WTC11 (cell line): ENCODE results near the gene FHIT. TPM values are rescaled to one million over a fixed set of nuclear protein-coding genes. Genes with fewer than 3 reads are reported as not detected.

ENCODE experiments used
- ATF2 ChIP-seq: sonication (generic); formaldehyde crosslinking; IDR thresholded peaks from 2 replicates; pipeline ENCODE4 v1.8.1; 2022; ENCODE audit warnings: low read depth, missing genetic modification reagents, borderline replicate concordance
- ATF3 ChIP-seq: sonication (generic); formaldehyde crosslinking; conservative IDR thresholded peaks from 2 replicates; pipeline ENCODE4 v1.8.1; 2022; ENCODE audit warnings: mild to moderate bottlenecking, missing genetic modification reagents
- E2F4 ChIP-seq: sonication (generic); formaldehyde crosslinking; IDR thresholded peaks from 2 replicates; pipeline ENCODE4 v1.8.1; 2022; ENCODE audit warnings: low read depth, mild to moderate bottlenecking, moderate library complexity, missing genetic modification reagents, borderline replicate concordance
- ELF4 ChIP-seq: sonication (generic); formaldehyde crosslinking; IDR thresholded peaks from 2 replicates; pipeline ENCODE4 v1.8.1; 2022; ENCODE audit warnings: low read depth, mild to moderate bottlenecking, moderate library complexity, missing genetic modification reagents
- FOXJ3 ChIP-seq: sonication (generic); formaldehyde crosslinking; IDR thresholded peaks from 2 replicates; pipeline ENCODE4 v1.9.0; 2021; ENCODE audit warnings: missing genetic modification reagents, mild to moderate bottlenecking, borderline replicate concordance
- JAZF1 ChIP-seq: fragments of 250-450 bp; sonication (Bioruptor Pico); IDR thresholded peaks from 2 replicates; pipeline ENCODE4 v1.9.0; 2021; ENCODE audit warnings: moderate library complexity, mild to moderate bottlenecking, inconsistent platforms
- OVOL2 ChIP-seq: fragments of 250-450 bp; sonication (Bioruptor Pico); IDR thresholded peaks from 2 replicates; pipeline ENCODE4 v1.9.0; 2021; ENCODE audit warnings: mild to moderate bottlenecking, borderline replicate concordance
- RELA ChIP-seq: sonication (generic); formaldehyde crosslinking; IDR thresholded peaks from 2 replicates; pipeline ENCODE4 v1.8.1; 2022; ENCODE audit warnings: missing genetic modification reagents, mild to moderate bottlenecking, borderline replicate concordance
- RORB ChIP-seq: fragments of 250-450 bp; sonication (Bioruptor Pico); IDR thresholded peaks from 2 replicates; pipeline ENCODE4 v1.9.0; 2021; ENCODE audit warnings: mild to moderate bottlenecking
- SMAD4 ChIP-seq: sonication (generic); formaldehyde crosslinking; IDR thresholded peaks from 2 replicates; pipeline ENCODE4 v1.8.0; 2022; ENCODE audit warnings: mild to moderate bottlenecking, missing genetic modification reagents
- SP1 ChIP-seq: sonication (generic); formaldehyde crosslinking; conservative IDR thresholded peaks from 2 replicates; pipeline ENCODE4 v1.8.1; 2022; ENCODE audit warnings: missing genetic modification reagents
- ZBTB21 ChIP-seq: sonication (generic); formaldehyde crosslinking; IDR thresholded peaks from 2 replicates; pipeline ENCODE4 v1.8.1; 2023; ENCODE audit warnings: mild to moderate bottlenecking, missing genetic modification reagents, borderline replicate concordance
- ZNF263 ChIP-seq: sonication (generic); formaldehyde crosslinking; IDR thresholded peaks from 2 replicates; pipeline ENCODE4 v1.8.1; 2022; ENCODE audit warnings: low read depth, mild to moderate bottlenecking, moderate library complexity, missing genetic modification reagents
- ZNF425 ChIP-seq: fragments of 250-450 bp; sonication (Bioruptor Pico); conservative IDR thresholded peaks from 2 replicates; pipeline ENCODE4 v1.9.0; 2021; ENCODE audit warnings: mild to moderate bottlenecking
- ZNF512 ChIP-seq: sonication (generic); formaldehyde crosslinking; IDR thresholded peaks from 2 replicates; pipeline ENCODE4 v1.8.1; 2022; ENCODE audit warnings: missing genetic modification reagents, borderline replicate concordance
- total RNA-seq: library from RNA; stranded (reverse); gene quantifications from 3 replicates; pipeline ENCODE4 v1.2.3, GENCODE V29; 2021
- TF ChIP-seq, protein P1 (sequence below): sonication (generic); formaldehyde crosslinking; IDR thresholded peaks from 2 replicates; pipeline ENCODE4 v1.8.0; 2022; ENCODE audit warnings: mild to moderate bottlenecking, missing genetic modification reagents
- TF ChIP-seq, protein P2 (sequence below): sonication (generic); formaldehyde crosslinking; IDR thresholded peaks from 2 replicates; pipeline ENCODE4 v1.8.0; 2022; ENCODE audit warnings: missing genetic modification reagents
- TF ChIP-seq, protein P3 (sequence below): sonication (generic); formaldehyde crosslinking; IDR thresholded peaks from 2 replicates; pipeline ENCODE4 v1.8.0; 2023; ENCODE audit warnings: mild to moderate bottlenecking, missing genetic modification reagents
- TF ChIP-seq, protein P4 (sequence below): sonication (generic); formaldehyde crosslinking; IDR thresholded peaks from 2 replicates; pipeline ENCODE4 v1.8.1; 2023; ENCODE audit warnings: mild to moderate bottlenecking, missing genetic modification reagents, moderate library complexity

The FHIT gene
- total RNA-seq, 1 experiment from 2014 or later, result 2.6 TPM

- TF ChIP-seq, protein P1, sequence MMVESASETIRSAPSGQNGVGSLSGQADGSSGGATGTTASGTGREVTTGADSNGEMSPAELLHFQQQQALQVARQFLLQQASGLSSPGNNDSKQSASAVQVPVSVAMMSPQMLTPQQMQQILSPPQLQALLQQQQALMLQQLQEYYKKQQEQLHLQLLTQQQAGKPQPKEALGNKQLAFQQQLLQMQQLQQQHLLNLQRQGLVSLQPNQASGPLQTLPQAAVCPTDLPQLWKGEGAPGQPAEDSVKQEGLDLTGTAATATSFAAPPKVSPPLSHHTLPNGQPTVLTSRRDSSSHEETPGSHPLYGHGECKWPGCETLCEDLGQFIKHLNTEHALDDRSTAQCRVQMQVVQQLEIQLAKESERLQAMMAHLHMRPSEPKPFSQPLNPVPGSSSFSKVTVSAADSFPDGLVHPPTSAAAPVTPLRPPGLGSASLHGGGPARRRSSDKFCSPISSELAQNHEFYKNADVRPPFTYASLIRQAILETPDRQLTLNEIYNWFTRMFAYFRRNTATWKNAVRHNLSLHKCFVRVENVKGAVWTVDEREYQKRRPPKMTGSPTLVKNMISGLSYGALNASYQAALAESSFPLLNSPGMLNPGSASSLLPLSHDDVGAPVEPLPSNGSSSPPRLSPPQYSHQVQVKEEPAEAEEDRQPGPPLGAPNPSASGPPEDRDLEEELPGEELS (CRISPR knock-in tag), result no peak
- TF ChIP-seq E2F4 (CRISPR knock-in tag) (no peak), SMAD4 (CRISPR knock-in tag) (no peak), ZNF512 (CRISPR knock-in tag) (0 out of 2 replicates have a peak, but pooled peaks have one; percentile 47), OVOL2 (CRISPR knock-in tag) (no peak), ZNF425 (no peak), JAZF1 (CRISPR knock-in tag) (no peak), FOXJ3 (CRISPR knock-in tag) (no peak), ELF4 (CRISPR knock-in tag) (no peak), RELA (CRISPR knock-in tag) (no peak), SP1 (CRISPR knock-in tag) (peak; percentile 96), RORB (no peak), ZBTB21 (CRISPR knock-in tag) (no peak), ZNF263 (no peak), ATF2 (no peak), ATF3 (CRISPR knock-in tag) (no peak)
- TF ChIP-seq, protein P2, sequence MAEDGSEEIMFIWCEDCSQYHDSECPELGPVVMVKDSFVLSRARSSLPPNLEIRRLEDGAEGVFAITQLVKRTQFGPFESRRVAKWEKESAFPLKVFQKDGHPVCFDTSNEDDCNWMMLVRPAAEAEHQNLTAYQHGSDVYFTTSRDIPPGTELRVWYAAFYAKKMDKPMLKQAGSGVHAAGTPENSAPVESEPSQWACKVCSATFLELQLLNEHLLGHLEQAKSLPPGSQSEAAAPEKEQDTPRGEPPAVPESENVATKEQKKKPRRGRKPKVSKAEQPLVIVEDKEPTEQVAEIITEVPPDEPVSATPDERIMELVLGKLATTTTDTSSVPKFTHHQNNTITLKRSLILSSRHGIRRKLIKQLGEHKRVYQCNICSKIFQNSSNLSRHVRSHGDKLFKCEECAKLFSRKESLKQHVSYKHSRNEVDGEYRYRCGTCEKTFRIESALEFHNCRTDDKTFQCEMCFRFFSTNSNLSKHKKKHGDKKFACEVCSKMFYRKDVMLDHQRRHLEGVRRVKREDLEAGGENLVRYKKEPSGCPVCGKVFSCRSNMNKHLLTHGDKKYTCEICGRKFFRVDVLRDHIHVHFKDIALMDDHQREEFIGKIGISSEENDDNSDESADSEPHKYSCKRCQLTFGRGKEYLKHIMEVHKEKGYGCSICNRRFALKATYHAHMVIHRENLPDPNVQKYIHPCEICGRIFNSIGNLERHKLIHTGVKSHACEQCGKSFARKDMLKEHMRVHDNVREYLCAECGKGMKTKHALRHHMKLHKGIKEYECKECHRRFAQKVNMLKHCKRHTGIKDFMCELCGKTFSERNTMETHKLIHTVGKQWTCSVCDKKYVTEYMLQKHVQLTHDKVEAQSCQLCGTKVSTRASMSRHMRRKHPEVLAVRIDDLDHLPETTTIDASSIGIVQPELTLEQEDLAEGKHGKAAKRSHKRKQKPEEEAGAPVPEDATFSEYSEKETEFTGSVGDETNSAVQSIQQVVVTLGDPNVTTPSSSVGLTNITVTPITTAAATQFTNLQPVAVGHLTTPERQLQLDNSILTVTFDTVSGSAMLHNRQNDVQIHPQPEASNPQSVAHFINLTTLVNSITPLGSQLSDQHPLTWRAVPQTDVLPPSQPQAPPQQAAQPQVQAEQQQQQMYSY, result no peak
- TF ChIP-seq, protein P3, sequence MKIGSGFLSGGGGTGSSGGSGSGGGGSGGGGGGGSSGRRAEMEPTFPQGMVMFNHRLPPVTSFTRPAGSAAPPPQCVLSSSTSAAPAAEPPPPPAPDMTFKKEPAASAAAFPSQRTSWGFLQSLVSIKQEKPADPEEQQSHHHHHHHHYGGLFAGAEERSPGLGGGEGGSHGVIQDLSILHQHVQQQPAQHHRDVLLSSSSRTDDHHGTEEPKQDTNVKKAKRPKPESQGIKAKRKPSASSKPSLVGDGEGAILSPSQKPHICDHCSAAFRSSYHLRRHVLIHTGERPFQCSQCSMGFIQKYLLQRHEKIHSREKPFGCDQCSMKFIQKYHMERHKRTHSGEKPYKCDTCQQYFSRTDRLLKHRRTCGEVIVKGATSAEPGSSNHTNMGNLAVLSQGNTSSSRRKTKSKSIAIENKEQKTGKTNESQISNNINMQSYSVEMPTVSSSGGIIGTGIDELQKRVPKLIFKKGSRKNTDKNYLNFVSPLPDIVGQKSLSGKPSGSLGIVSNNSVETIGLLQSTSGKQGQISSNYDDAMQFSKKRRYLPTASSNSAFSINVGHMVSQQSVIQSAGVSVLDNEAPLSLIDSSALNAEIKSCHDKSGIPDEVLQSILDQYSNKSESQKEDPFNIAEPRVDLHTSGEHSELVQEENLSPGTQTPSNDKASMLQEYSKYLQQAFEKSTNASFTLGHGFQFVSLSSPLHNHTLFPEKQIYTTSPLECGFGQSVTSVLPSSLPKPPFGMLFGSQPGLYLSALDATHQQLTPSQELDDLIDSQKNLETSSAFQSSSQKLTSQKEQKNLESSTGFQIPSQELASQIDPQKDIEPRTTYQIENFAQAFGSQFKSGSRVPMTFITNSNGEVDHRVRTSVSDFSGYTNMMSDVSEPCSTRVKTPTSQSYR, result no peak
- TF ChIP-seq, protein P4, sequence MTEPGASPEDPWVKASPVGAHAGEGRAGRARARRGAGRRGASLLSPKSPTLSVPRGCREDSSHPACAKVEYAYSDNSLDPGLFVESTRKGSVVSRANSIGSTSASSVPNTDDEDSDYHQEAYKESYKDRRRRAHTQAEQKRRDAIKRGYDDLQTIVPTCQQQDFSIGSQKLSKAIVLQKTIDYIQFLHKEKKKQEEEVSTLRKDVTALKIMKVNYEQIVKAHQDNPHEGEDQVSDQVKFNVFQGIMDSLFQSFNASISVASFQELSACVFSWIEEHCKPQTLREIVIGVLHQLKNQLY, result no peak
- TF ChIP-seq, all 79 proteins: peak for 8
Observed at GRCh38 chr3:61251174-61251972, at the start of gene FHIT (continued).
